Hematopoietic multipotent progenitor cell treated with erythropoietin and hydrocortisone succinate and interleukin-3 and kit ligand, for 17 days (in vitro differentiated cells): Measurements from ENCODE around the gene SRCAP.

Experiments
- DNase-seq: peaks from one replicate; pipeline ENCODE4 v3.0.0-alpha.2; 2015; ENCODE audit warnings: low spot score

SRCAP gene

GRCh38 chr16:30777591-30778297 lies 78.8 kb downstream of the SRCAP start:
- DNase-seq, result no peak

GRCh38 chr16:30778549-30779244 lies 79.7 kb downstream of the SRCAP start:
- DNase-seq, result no peak

GRCh38 chr16:30779596-30779995 lies 80.6 kb downstream of the SRCAP start:
- no peak for DNase-seq

DNA sequence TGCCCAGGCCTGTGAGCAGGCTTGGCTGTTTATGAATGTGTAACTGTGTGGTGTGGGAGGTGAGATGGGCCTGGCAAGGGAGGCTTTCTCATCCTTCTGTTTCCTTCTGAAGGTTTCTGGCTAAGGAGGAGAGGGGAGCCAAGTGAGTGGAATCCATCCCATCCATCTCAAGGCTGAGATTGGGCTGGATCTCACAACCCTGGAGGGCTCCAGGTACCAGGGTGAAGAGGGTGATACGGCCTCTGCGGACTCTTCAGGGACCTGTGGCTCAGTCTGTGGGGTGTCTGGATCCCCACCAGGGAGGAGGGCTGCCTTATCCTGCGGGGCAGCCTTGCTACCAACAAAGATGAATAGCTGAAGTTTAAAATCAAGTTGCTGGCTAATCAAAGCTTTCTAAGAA lies 81.0 kb downstream of the SRCAP start:
- no peak for DNase-seq

GRCh38 chr16:30780549-30780948 lies 81.6 kb downstream of the SRCAP start:
- no peak for DNase-seq

DNA sequence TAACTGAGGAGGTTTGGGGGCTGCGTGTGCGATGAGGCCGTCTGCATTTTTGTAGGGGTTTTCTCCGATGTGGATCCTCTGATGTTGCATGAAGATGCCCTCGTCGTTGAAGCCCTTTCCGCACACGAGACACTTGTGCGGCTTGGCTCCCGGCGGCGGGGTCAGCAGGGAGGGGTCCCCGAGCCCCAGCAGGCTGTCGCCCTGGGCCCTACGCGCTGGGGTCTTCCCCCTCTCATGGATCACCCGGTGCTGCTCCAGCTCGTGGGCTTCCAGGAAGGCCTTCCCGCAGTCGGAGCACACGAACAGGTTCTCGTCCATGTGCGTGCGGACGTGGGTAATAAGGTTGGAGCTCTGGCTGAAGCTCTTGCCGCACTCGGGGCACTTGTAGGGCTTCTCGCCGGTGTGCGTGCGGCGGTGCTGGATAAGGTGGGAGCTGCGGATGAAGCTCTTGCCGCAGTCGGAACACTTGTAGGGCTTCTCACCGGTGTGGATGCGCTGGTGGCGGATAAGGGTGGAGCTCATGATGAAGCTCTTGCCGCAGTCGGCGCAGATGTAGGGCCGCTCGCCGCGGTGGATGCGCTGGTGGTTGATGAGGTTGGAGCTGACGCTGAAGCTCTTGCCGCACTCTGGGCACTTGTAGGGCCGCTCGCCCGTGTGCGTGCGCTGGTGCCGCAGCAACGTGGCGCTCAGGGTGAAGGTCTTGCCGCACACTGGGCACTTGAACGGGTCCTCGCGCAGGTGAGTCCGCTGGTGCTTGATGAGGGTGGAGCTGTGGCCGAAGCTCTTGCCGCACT lies 83.7 kb downstream of the SRCAP start:
- DNase-seq, result no peak

- no peak for DNase-seq
Observed at GRCh38 chr16:30783280-30784109, 84.5 kb downstream of the SRCAP start.

DNA sequence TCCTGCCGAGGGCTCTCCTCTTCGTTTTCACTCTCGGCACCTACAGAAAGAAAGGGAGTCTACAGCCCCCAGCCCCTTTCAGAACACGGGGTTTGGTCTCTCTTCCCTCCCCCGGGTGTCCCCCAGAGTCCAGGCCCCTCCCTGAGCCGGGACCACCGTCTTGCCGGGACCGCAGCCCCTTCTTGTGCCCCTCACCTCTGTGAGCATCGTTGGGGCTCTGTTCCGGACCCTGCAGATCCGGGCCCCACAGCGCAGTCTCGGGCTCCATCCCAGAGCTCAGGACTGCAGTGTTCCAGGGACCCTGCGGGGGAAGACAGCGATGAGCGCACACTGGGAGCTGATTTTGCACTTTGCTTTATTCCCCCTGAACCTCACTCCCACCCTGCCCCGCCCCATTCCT lies 85.2 kb downstream of the SRCAP start:
- no peak for DNase-seq

DNA sequence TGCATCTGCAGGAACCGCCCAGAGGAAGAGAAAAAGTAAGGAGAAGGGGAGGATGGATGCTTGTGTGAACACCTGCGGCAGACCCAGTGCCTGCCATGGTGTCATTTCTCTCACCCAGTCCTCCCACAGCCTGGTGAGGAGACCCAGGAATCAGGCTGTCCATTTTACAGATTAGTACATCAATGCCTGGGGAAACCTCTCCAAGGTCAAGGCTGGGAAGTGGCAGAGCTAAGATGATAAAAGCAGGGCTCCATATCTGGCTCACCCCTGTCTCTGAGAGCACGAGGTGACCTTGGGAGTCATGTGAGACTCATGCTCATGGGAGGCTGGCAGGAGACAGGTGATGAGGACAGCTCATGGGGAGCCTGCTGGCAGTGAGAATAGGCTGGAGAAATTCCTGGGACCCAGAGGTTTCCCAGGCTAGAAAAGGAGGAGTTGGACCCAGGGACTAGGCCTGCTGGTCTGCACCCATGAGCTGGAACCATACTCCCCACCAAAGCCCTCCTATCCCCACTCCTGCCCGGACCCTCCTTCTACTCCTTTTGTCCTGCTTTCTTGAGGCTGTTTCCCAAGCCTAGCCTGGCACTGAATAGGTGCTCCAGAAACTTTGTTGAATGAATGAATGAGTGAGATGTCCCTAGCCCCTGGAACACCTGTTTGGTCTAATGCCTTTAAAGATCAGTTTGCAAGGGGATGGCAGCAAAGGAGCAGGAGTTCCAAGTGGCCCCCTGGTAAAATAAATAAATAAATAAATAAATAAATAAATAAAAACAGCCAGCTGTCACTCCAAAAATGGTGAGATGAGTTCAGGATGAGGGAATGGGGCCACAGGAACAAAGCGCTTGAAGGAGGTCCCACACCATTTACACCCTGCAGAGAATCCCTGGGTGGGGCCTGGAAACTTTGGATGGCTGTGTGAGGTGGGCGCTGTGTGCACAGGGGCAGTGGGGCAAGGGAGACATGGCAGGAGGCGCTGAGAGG lies 86.4 kb downstream of the SRCAP start:
- no peak for DNase-seq

- no peak for DNase-seq
Observed at GRCh38 chr16:30786115-30786935, 87.4 kb downstream of the SRCAP start.

DNA sequence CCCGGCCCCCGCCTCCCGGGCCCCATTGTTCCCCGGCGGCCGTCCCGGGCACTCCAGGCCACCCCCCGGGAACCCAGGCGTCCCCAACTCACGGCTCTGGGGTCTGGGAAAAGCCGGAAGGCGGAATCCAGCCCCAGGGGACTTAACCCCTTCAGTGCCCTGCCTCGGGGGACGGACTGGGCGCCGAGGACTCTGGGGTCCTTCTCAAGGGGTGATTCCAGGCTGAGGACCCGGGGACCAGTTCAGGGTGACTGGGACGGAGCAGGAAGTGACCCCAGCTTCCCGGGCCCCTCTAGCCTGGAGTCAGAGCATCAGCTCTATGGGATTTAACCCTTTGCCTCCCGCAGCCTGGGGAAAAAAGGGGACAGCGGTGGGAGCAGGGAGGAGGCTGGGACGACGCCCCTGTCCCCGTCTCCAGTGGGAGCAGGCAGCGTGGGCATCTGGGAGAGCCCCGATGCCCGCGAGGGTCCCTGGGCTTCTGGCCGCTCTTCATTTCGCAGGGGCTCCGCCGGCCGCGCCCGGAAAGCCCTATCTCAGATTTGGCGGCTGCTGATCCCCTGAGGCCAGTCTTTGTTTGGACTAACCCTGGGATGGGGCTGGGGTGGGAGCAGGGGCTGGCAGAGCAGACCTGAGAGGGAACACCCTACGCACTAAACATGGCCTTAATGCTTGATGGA lies 88.1 kb downstream of the SRCAP start, which contains the start of gene ZNF629:
ZNF629 (minus strand) TSS at position 270 of the 677 bp plus-strand sequence. CDS start 2,723 bp downstream, outside the sequence.
- DNase-seq, result no peak

DNA sequence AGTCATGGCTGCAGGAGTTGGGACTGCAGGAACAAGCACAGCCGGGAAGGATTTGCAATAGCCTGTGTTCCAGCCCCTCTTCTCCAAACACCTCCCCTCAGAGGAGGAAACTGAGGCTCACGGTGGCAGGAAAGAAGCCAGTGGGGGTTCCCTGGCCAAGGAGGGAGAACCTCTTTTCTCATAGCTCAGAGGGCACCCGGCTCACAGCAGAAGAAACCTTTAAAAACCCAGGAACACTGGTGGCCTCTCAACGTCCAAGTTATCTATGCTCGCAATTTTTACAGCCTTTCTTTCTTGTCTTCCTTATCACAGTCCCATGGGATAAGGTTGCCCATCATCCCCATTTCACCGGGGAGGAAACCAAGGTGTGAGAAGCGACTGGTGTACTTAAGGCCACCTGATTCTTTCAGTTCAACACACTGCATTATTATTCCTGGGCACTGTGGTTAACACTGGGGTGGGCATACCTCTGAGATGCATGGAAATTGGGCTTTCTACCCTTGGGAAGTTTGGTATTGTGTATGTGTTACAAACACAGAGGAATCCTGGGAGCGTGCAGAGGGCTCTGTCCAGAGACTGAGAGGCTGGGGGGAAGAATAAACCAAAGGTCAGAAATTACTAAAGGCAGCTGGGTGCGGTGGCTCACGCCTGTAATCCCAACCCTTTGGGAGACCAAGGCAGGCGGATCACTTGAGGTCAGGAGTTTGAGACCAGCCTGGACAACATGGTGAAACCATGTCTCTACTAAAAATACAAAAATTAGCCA lies 88.8 kb downstream of the SRCAP start:
- DNase-seq, result no peak
